Measurements from ENCODE around the gene PCBP3. TPM values are rescaled to one million over a fixed set of nuclear protein-coding genes. Genes with fewer than 3 reads are reported as not detected.
A peak's percentile ranks its signal among the peaks of the same experiment; 100 is the strongest.

PCBP3 gene
- total RNA-seq, 2 experiments from 2014 or later, result 5.3 to 6.6 TPM

GRCh38 chr21:45821315-45821962 lies 177.9 kb downstream of the PCBP3 start:
- ChIA-PET POLR2A (no interaction called here), CTCF (interaction anchor here (0.7 to 2.5 kb wide), 8 partner anchors 46 to 684 kb away, joined by 3 to 8 read pairs (median 3); no protein-coding TSS in a partner anchor)
- intact Hi-C loops (cut with micrococcal nuclease), result no loop called here
- peak; percentile 22 for DNase-seq
- H3K4me3 Mint-ChIP-seq, result no peak overlapping the region
- H3K4me1 Mint-ChIP-seq (ENCODE audit: low read depth), result peaks cover 47% of the 10 kb centered on the region
- peaks cover 3% of the 10 kb centered on the region for H3K36me3 Mint-ChIP-seq
- H3K27me3 Mint-ChIP-seq, result peaks cover 4% of the 10 kb centered on the region
- H3K27ac Mint-ChIP-seq, result no peak overlapping the region
- peaks cover 4% of the 10 kb centered on the region for H3K9me3 Mint-ChIP-seq

- POLR2A ChIA-PET, result no interaction called here
- Mint-ChIP-seq H3K4me3 (no peak overlapping the region), H3K9me3 (peaks cover 2% of the 10 kb centered on the region), H3K27me3 (peaks cover 4% of the 10 kb centered on the region), H3K4me1 (ENCODE audit: low read depth) (peaks cover 46% of the 10 kb centered on the region), H3K36me3 (peaks cover 3% of the 10 kb centered on the region), H3K27ac (no peak overlapping the region)
- no peak for DNase-seq
- intact Hi-C loops (cut with micrococcal nuclease), result no loop called here
- CTCF ChIA-PET, result interaction anchor here (1.3 to 2.5 kb wide), 3 partner anchors 101 to 344 kb away, joined by 3 to 8 read pairs (median 6); no protein-coding TSS in a partner anchor
These were observed 178.5 kb downstream of the PCBP3 start for GRCh38 chr21:45821998-45822397.

- no peak for DNase-seq
- peaks cover 46% of the 10 kb centered on the region for H3K4me1 Mint-ChIP-seq (ENCODE audit: low read depth)
- intact Hi-C loops (cut with micrococcal nuclease), result no loop called here
- ChIA-PET POLR2A (no interaction called here), CTCF (interaction anchor here (1.3 kb wide), 1 partner anchor 344 kb away, joined by 3 read pairs; no protein-coding TSS in a partner anchor)
- H3K27me3 Mint-ChIP-seq, result peaks cover 4% of the 10 kb centered on the region
- no peaks in the 10 kb centered on the region for H3K9me3 Mint-ChIP-seq
- H3K4me3 Mint-ChIP-seq, result no peak overlapping the region
- H3K36me3 Mint-ChIP-seq, result peaks cover 3% of the 10 kb centered on the region
- H3K27ac Mint-ChIP-seq, result no peak overlapping the region
These were observed 179.0 kb downstream of the PCBP3 start for GRCh38 chr21:45822429-45823099.

- H3K4me3 Mint-ChIP-seq, result no peak overlapping the region
- ChIA-PET POLR2A (no interaction called here), CTCF (no interaction called here)
- no peaks in the 10 kb centered on the region for H3K9me3 Mint-ChIP-seq
- H3K27me3 Mint-ChIP-seq, result peaks cover 4% of the 10 kb centered on the region
- no peak overlapping the region for H3K27ac Mint-ChIP-seq
- intact Hi-C loops (cut with micrococcal nuclease), result no loop called here
- H3K36me3 Mint-ChIP-seq, result peaks cover 3% of the 10 kb centered on the region
- H3K4me1 Mint-ChIP-seq (ENCODE audit: low read depth), result peaks cover 46% of the 10 kb centered on the region
- DNase-seq, result no peak
These were observed 179.7 kb downstream of the PCBP3 start for GRCh38 chr21:45823100-45823681.

- H3K4me1 Mint-ChIP-seq (ENCODE audit: low read depth), result peaks cover 31% of the 10 kb centered on the region
- ChIA-PET POLR2A (no interaction called here), CTCF (no interaction called here)
- H3K27ac Mint-ChIP-seq, result no peak overlapping the region
- no peak overlapping the region for H3K4me3 Mint-ChIP-seq
- no peaks in the 10 kb centered on the region for H3K36me3 Mint-ChIP-seq
- H3K9me3 Mint-ChIP-seq, result no peaks in the 10 kb centered on the region
- DNase-seq, result no peak
- intact Hi-C loops (cut with micrococcal nuclease), result no loop called here
- H3K27me3 Mint-ChIP-seq, result peaks cover 4% of the 10 kb centered on the region
These were observed 181.2 kb downstream of the PCBP3 start for GRCh38 chr21:45824546-45825215.

- Mint-ChIP-seq H3K4me3 (no peak overlapping the region), H3K27me3 (peaks cover 4% of the 10 kb centered on the region), H3K4me1 (ENCODE audit: low read depth) (peaks cover 26% of the 10 kb centered on the region), H3K9me3 (no peaks in the 10 kb centered on the region), H3K27ac (no peak overlapping the region), H3K36me3 (no peaks in the 10 kb centered on the region)
- no peak for DNase-seq
- ChIA-PET CTCF (no interaction called here), POLR2A (no interaction called here)
- intact Hi-C loops (cut with micrococcal nuclease), result no loop called here
These were observed 181.7 kb downstream of the PCBP3 start for GRCh38 chr21:45825219-45825618.

- no peak overlapping the region for H3K4me3 Mint-ChIP-seq
- intact Hi-C loops (cut with micrococcal nuclease), result no loop called here
These were observed 183.3 kb downstream of the PCBP3 start for GRCh38 chr21:45826676-45827301.

GRCh38 chr21:45827302-45827692 lies 183.8 kb downstream of the PCBP3 start:
- Mint-ChIP-seq H3K4me3 (no peak overlapping the region), H3K4me1 (ENCODE audit: low read depth) (peaks cover 11% of the 10 kb centered on the region), H3K36me3 (no peaks in the 10 kb centered on the region), H3K27ac (no peak overlapping the region), H3K27me3 (peaks cover 3% of the 10 kb centered on the region), H3K9me3 (no peaks in the 10 kb centered on the region)
- DNase-seq, result no peak
- POLR2A ChIA-PET, result no interaction called here
- intact Hi-C loops (cut with micrococcal nuclease), result no loop called here
- CTCF ChIA-PET, result interaction anchor here (0.7 to 1.4 kb wide), 3 partner anchors 53 to 689 kb away, joined by 3 to 4 read pairs (median 3); no protein-coding TSS in a partner anchor

More at GRCh38 chr21:45826676-45827301, 183.3 kb downstream of the PCBP3 start:
- ChIA-PET POLR2A (no interaction called here), CTCF (interaction anchor here (0.9 kb wide), 1 partner anchor 689 kb away, joined by 3 read pairs; no protein-coding TSS in a partner anchor)
- Mint-ChIP-seq H3K36me3 (no peaks in the 10 kb centered on the region), H3K27me3 (peaks cover 3% of the 10 kb centered on the region), H3K27ac (no peak overlapping the region), H3K9me3 (no peaks in the 10 kb centered on the region), H3K4me1 (ENCODE audit: low read depth) (peaks cover 12% of the 10 kb centered on the region)
- no peak for DNase-seq

GRCh38 chr21:45827881-45828579 lies 184.5 kb downstream of the PCBP3 start:
- CTCF ChIA-PET, result interaction anchor here (0.7 to 1.4 kb wide), 3 partner anchors 52 to 690 kb away, joined by 3 to 4 read pairs (median 3); no protein-coding TSS in a partner anchor
- no peak overlapping the region for H3K4me3 Mint-ChIP-seq
- no peaks in the 10 kb centered on the region for H3K36me3 Mint-ChIP-seq
- H3K27ac Mint-ChIP-seq, result no peak overlapping the region
- intact Hi-C loops (cut with micrococcal nuclease), result no loop called here
- peaks cover 3% of the 10 kb centered on the region for H3K27me3 Mint-ChIP-seq
- peaks cover 11% of the 10 kb centered on the region for H3K4me1 Mint-ChIP-seq (ENCODE audit: low read depth)
- peaks cover 5% of the 10 kb centered on the region for H3K9me3 Mint-ChIP-seq
- no peak for DNase-seq
- POLR2A ChIA-PET, result no interaction called here

GRCh38 chr21:45828580-45829570 lies 185.3 kb downstream of the PCBP3 start:
- no peak for DNase-seq
- Mint-ChIP-seq H3K9me3 (peaks cover 5% of the 10 kb centered on the region), H3K36me3 (no peaks in the 10 kb centered on the region), H3K4me1 (ENCODE audit: low read depth) (peaks cover 11% of the 10 kb centered on the region), H3K27ac (no peak overlapping the region), H3K4me3 (no peak overlapping the region), H3K27me3 (peaks cover 3% of the 10 kb centered on the region)
- intact Hi-C loops (cut with micrococcal nuclease), result no loop called here
- CTCF ChIA-PET, result interaction anchor here (1.4 kb wide), 1 partner anchor 536 kb away, joined by 4 read pairs; no protein-coding TSS in a partner anchor
- POLR2A ChIA-PET, result no interaction called here
